EL (cell line): ENCODE data around the gene EPHB3.

Source experiments
- DNase-seq: peaks from one replicate; pipeline ENCODE4 v3.0.0-alpha.2; 2016

The EPHB3 gene

GRCh38 chr3:184561061-184561912 lies at the start of gene EPHB3:
Gene EPHB3, plus strand, starts transcription at chr3:184561785. Its CDS starts 451 bp downstream, at chr3:184562236.
- DNase-seq: peak; percentile 100

DNA sequence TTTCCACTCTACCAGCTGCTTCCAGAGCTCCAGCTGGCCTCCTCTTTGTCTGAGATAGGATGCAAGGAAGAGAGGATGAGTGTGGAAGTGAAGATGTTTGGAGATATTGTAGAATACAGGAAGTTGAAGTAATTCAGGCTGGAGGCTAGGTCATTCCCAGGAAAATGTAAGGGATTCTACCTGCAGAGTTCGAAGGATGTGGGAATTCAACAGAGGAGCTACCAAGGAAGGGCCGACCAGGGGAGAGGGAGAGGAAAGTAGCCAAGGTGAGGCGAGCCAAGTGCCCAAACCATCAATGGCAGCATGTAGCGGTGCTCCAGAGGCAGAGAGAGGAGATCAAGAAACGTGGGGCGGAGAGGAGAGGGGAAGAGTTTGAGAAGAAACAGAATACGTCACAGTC lies 49.0 kb upstream of the EPHB3 start:
- no peak for DNase-seq

DNA sequence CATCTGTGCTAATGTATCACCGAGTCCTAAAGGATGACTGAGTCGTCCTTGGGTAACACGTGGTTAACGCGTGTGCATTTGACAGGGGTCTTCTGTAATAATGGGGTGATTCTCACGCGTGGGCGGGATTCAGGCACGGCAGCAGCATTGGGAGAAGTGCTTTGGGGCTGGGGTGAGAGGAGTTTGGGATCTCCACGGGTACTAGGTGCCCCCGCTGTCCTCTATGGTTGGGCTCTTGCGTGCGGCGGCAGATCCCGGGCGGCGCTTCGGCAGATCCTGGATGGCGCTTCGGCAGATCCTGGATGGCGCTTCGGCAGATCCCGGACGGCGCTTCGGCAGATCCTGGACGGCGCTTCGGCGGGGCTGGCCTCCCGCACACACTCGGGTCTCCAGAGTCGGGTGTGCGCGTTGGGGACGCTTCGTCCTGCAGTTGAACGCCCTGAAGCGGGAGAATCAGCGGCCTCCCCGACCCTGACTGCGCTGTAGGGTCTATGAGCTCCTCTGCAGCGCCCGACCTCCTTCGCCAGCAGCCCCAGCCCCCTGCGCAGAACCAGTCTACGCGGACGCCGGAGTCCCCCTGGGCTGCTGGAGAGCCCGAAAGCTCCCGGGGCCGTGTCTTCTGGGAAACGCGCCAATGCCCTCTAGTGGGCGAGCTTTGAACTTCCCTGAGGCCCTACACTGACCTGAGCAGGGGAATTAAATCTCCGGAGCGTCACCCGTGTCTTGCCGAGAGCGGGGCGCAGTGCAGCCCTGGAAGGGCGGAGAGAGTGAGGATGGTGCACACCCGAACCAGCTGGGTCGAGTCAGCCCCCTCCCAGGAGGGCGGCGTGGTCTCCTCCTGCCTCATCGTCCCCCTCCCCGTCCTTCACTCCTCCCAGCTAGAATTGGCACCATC lies 48.1 kb upstream of the EPHB3 start:
- DNase-seq: peak; percentile 80

- DNase-seq: no peak
Measured at GRCh38 chr3:184514171-184514490, 47.5 kb upstream of the EPHB3 start.

DNA sequence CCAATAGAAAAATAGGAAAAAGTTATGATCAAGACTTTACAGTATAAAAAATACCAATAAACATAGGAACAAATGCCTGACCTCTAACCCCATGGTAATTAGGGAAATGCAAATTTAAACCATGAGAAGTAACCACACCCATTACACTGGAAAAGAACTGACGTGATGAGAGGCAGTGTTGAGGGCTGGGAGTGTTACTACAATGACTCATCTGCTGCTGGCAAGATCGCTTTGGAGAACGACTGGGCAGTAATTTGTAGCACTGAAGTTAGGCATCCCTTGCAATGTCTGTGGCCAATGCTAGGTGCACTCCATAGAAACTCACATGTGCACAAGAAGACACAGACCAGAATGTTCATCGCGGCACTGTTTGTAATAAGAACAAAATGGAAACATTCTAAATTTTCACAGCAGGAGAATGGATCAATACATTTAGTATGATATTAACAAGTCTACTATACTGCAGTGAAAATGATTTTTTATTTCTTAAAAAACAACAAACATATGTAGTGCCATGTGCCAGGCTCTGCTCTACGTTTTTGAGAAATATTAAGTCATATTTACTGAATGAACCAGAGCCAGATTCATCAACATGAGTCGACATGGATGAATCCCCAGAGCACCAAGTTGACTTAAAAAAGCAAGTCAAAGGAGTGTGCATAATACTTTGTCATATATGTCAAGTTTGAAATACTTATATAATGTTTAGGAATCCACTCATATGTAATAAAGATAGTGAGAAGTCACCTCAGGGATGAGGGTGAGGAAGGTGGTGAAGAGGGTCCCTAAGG lies 37.6 kb upstream of the EPHB3 start:
- DNase-seq: peak; percentile 73

DNA sequence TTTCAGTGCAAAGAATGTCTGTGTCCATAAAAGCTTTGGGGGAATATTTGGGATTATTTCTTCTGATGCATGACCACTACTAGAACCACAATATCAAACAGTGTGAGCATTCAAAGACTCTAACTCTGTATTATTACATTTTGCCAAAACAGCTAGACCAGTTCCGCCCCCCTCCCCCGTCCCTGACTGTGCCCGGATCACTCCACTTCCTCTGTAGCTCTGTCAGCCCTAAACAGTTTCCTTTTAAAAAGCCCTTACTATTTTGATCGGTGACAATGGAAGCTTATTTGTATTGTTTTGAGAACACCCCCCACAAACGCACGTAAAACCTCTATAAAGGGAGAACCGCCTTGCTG lies 36.6 kb upstream of the EPHB3 start:
- no peak for DNase-seq

DNA sequence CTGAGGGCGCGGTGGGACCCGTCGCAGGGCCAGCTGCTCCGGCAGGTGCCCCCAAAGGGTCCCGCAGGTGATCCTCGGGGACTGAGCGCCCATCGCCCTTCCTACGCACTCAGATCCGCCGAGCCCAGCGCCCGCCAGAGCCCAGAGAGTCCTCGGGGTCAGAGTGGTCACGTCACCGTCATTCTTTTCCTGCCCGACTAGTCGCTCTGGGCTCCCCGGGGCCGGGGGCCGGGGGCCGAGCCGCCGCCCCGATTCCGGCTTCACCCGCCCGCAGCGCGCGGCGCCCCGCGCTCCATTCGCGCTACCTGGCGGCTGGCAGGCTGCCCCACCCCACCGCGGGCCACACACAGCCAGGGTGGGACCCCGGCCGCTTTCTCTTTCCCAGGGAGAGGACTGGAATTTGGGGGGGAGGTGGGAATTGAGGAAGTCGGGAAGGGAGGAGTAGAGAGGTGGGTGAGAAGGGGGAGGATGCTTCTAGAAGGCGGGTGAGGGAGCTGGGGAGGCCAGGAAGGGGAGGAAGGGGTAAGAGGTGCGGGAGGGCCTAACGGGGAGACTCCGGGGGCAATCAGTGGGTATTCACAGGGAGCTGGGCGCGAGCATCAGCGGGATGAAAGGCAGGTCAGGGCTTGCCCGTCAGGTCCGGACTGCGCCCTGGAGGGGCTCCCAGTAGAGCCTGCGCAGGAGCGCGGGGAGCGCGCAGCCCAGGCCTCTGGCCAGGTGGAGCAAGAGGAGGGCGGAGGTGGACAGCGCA lies 36.1 kb upstream of the EPHB3 start:
- no peak for DNase-seq

DNA sequence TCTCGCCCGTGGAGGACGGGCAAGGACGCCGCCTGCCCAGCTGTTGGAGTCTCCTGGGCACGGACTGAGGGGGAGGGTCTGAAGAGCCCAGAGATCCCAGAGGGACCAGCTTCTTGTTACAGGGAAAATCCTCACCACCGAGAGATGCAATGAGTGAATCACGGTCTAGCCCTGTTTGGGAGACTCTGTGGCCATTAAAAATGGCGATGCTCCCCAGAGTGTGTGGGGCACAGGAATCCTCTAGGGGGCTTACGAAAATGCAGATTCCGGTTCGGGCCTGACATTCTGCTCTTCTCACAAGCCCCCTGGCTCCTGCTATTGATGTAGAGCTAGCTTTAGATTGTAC lies 35.5 kb upstream of the EPHB3 start:
- no peak for DNase-seq

GRCh38 chr3:184531626-184532280 lies 29.8 kb upstream of the EPHB3 start:
- no peak for DNase-seq

DNA sequence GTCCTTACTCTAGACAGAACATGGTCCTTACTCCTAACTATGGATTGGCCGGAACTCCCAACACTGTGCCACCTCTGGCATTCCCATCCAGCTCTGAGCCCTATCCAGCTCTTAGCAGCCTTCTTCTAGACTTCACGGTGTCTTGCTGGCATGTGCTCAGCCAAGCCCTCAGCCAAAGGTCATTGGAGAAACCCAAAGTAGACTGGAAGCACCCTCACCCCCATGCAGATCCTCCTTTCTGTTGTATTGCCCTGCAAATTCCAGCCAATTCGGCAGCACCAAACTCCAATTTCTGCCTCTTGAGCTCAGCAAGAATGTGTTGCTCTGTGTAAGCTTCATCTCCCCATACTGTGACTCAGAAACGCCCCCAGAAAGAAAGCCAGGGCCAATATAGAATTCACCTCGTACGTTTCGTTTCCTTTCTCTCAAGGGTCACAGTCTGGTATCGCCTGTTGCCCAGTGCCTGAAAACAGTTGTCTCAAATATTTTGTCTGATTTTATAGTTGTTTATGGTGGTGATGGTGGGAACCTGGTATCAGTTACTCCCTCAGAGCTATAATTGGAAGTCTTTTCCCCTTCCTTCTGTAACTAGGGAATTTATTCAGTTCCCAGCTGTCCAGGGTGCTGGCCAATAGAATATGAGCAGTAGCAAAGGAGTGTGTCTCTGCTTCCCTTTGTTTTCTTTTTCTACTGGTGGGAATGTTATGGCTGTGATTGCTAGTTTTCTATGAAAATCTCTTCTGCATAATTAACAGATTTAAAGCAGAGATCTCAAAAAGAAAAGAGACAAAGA lies 28.4 kb upstream of the EPHB3 start:
- DNase-seq: no peak

DNA sequence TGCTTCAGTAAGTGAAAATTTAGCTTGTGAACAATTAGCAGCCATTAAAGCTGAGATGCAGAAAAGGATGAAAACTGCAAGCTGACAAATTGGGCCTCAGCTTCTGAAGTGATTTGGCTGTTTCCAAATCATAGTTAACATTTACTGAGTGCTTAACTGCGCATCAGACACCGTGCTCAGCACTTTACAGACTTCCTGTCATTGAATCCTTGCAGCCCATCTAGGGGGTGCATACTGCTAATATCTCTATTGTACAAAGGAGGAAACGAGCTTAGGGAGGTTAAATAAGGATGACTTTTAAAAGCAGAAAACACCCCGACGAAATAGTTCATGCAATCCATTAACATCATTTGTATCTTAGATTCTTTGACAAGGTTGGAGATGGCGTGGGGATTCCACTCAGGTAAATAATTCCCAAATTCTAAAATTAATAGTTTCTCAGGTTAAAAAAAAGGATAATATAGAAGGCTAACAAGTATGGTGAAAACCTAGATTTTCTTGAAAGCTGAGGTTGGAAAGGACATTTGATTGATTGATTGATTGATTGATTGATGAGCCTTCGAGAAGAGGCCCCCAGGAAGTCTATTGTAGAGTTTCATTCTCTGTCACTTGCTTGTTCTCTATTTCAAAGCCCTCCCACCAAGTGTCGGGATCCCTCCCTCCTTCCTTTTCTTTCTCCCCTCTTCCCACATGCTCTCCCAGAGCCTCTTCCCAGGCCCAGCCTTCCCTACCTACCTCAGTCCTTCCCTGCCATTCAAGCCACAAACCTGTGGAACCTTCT lies 23.5 kb upstream of the EPHB3 start:
- no peak for DNase-seq

GRCh38 chr3:184538666-184539431 lies 22.7 kb upstream of the EPHB3 start:
- no peak for DNase-seq

- DNase-seq: no peak
Measured at GRCh38 chr3:184539801-184540435, 21.7 kb upstream of the EPHB3 start.

GRCh38 chr3:184540777-184541681 lies 20.6 kb upstream of the EPHB3 start:
- peak; percentile 30 for DNase-seq

DNA sequence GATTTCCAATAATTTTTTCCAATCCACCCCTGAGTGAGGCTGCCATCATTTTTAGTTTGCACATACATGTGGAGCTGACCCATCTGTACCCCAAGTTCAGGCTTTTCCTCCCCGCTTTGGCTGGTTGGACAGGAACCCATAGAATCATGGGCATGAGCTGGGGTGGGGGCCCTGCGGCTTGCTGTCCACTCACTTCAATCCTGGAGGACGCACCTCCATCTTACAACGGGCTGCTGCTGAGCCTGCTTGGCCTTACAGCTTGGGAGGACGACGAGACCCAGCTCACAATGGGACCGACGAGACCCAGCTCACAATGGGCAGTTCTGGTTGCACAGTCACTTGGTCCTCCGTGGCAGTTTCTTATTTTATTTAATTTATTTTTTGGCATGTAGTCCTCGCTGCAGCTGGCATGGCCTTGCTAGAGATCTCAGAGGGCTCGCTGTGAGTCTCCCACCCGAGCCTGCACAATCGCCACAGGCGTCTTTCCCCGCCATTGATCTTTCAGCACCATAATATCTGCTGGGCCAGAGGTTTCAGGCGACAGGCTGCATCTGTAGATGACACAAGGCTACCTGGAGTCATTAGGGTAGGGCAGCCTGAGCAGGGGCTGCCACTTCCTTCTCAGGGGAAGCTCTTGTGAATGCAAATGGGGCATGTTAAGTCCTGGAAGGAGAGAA lies 19.6 kb upstream of the EPHB3 start:
- no peak for DNase-seq

- DNase-seq: no peak
Measured at GRCh38 chr3:184542577-184542976, 19.0 kb upstream of the EPHB3 start.

DNA sequence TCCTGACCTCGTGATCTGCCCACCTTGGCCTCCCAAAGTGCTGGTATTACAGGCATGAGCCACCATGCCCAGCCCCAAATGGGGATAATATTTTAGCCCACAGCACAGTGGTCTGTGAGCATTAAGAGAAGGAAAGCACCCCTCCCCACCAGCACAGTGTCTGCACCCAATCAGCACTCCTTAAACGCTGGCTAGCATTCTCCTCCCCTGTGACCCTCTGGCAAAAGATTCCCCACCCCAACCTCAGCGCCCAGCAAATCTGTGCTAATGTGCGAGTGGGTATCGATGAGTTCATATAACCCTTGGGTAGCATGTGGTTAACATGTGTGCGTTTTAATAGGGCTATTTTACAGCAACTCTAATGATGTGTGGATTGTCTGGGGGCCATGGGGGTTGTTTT lies 18.3 kb upstream of the EPHB3 start:
- DNase-seq: no peak
